HepG2 (cell line): ENCODE results near the gene HS3ST2.

Experiments used
- HOXD1 ChIP-seq: sonication (generic); formaldehyde crosslinking; IDR thresholded peaks from 2 replicates; pipeline ENCODE4 v1.5.0; 2020; ENCODE audit warnings: missing genetic modification reagents
- POLR2A ChIP-seq, 2 experiments: IDR thresholded peaks; 2 replicates each; pipeline ENCODE4 v1.6.1; 2011; ENCODE audit warnings: low read depth in 2 of 2, low read length in 2 of 2, mild to moderate bottlenecking in 1 of 2, moderate library complexity in 1 of 2; ENCODE audit not compliant: insufficient read depth in 1 of 2
- TBX2 ChIP-seq: sonication (generic); formaldehyde crosslinking; IDR thresholded peaks from 2 replicates; pipeline ENCODE4 v1.5.0; 2020; ENCODE audit warnings: missing genetic modification reagents, mild to moderate bottlenecking, borderline replicate concordance
- TCF7 ChIP-seq: sonication (generic); IDR thresholded peaks from 2 replicates; pipeline ENCODE4 v1.6.1; 2016; ENCODE audit warnings: antibody characterized with exemption, low read depth

GRCh38 chr16:22775220-22775922 is 38.6 kb upstream of the HS3ST2 start:
- TF ChIP-seq TCF7 (no peak), TBX2 (CRISPR knock-in tag) (no peak), POLR2A (IDR thresholded peaks at IDR 0.05; ENCODE audit: insufficient read depth in 1 of 2, low read depth in 2 of 2, low read length in 2 of 2) (no peak), HOXD1 (CRISPR knock-in tag) (no peak)
